Dedifferentiated amniotic fluid mesenchymal stem cell (primary cell): Measurements from ENCODE around the gene SNTG2.
"Not testable (repeated sequence)": the region's sequence is repeated elsewhere in the genome, so short reads cannot be mapped to it uniquely, and the experiment has no call there.

Experiments used
- DNase-seq: peaks from one replicate; pipeline ENCODE4 v3.0.0-alpha.2; 2016; ENCODE audit errors: extremely low spot score

The SNTG2 gene

GRCh38 chr2:1052771-1053191 lies 102.1 kb downstream of the SNTG2 start:
- peak; percentile 18 for DNase-seq

- DNase-seq, result no peak
These were observed 103.1 kb downstream of the SNTG2 start for GRCh38 chr2:1053786-1054185.

GRCh38 chr2:1054399-1054798 lies 103.8 kb downstream of the SNTG2 start:
- DNase-seq, result no peak

GRCh38 chr2:1055014-1055595 lies 104.5 kb downstream of the SNTG2 start:
- peak; percentile 85 for DNase-seq

- DNase-seq, result no peak
These were observed 109.7 kb downstream of the SNTG2 start for GRCh38 chr2:1060372-1060771.

GRCh38 chr2:1060987-1061386 lies 110.3 kb downstream of the SNTG2 start:
- no peak for DNase-seq

- DNase-seq, result no peak
These were observed 117.6 kb downstream of the SNTG2 start for GRCh38 chr2:1068241-1068640.

GRCh38 chr2:1068822-1069221 lies 118.2 kb downstream of the SNTG2 start:
- no peak for DNase-seq

- DNase-seq, result no peak
These were observed 119.2 kb downstream of the SNTG2 start for GRCh38 chr2:1069847-1070246.

GRCh38 chr2:1070601-1071000 lies 120.0 kb downstream of the SNTG2 start:
- DNase-seq, result no peak

GRCh38 chr2:1071650-1072049 lies 121.0 kb downstream of the SNTG2 start:
- DNase-seq, result no peak

GRCh38 chr2:1072250-1072649 lies 121.6 kb downstream of the SNTG2 start:
- no peak for DNase-seq

- no peak for DNase-seq
These were observed 127.3 kb downstream of the SNTG2 start for GRCh38 chr2:1077911-1078310.

GRCh38 chr2:1078326-1078725 lies 127.7 kb downstream of the SNTG2 start:
- DNase-seq, result no peak

- DNase-seq, result no peak
These were observed 129.5 kb downstream of the SNTG2 start for GRCh38 chr2:1079873-1080799.

GRCh38 chr2:1081451-1082225 lies 131.0 kb downstream of the SNTG2 start:
- DNase-seq, result no peak

- DNase-seq, result no peak
These were observed 132.0 kb downstream of the SNTG2 start for GRCh38 chr2:1082456-1083205.

GRCh38 chr2:1088192-1088860 lies 137.7 kb downstream of the SNTG2 start:
- peak; percentile 43 for DNase-seq

- no peak for DNase-seq
These were observed 138.3 kb downstream of the SNTG2 start for GRCh38 chr2:1088940-1089339.

- peak; percentile 69 for DNase-seq
These were observed 141.4 kb downstream of the SNTG2 start for GRCh38 chr2:1091895-1092585.

- DNase-seq, result not testable (repeated sequence)
These were observed 143.0 kb downstream of the SNTG2 start for GRCh38 chr2:1093668-1094067.
